AG09309 (cell line): ENCODE measurements around the gene CEP250.
A peak's percentile ranks its signal among the peaks of the same experiment; 100 is the strongest.
"Not testable (repeated sequence)": the region's sequence is repeated elsewhere in the genome, so short reads cannot be mapped to it uniquely, and the experiment has no call there.

Experiments used
- DNase-seq: peaks from one replicate; pipeline ENCODE4 v3.0.0-alpha.2; 2010; ENCODE audit warnings: low read depth
- H3K4me3 ChIP-seq: 2 replicates; pipeline ENCODE4 v1.5.1; 2011; ENCODE audit warnings: mild to moderate bottlenecking, low read depth, low read length, moderate library complexity; ENCODE audit not compliant: control insufficient read depth
- TF ChIP-seq, protein P1 (sequence below): IDR thresholded peaks from 2 replicates; pipeline ENCODE4 v1.5.1; 2011; ENCODE audit warnings: mild to moderate bottlenecking, low read depth, low read length, inconsistent platforms; ENCODE audit not compliant: insufficient read depth, control insufficient read depth; ENCODE audit errors: missing control alignments

The CEP250 gene

DNA sequence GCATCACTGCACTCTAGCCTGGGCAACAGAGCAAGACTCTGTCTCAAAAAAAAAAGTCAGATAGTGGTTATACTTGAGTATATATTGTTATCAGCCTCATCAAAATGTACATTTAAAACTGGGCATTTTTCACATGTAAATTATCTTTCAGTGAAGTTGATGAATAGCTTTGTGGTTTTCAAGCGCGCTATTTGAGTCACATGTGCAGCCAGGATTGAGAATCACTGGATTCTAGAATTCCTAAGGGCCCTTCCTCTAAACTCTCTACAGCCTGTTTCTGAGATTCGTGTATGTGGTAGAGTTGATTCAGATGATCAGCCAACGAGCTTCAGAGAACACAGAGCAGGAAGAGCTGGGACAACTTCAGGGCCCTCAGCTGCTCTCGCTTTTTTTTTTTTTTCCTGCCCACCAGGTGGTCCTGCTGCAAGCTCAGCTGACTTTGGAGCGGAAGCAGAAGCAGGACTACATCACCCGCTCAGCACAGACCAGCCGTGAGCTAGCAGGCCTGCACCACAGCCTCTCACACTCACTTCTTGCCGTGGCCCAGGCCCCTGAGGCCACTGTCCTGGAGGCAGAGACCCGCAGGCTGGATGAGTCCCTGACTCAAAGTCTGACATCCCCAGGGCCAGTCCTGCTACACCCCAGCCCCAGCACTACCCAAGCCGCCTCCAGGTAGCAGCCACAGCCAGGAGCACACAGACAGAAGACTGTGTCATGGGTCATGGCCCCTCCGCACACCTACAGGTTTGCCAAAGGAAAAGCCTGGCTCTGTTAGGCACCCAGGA lies 55.7 kb downstream of the CEP250 start:
- H3K4me3 ChIP-seq, result no peak overlapping the region
- TF ChIP-seq, protein P1, sequence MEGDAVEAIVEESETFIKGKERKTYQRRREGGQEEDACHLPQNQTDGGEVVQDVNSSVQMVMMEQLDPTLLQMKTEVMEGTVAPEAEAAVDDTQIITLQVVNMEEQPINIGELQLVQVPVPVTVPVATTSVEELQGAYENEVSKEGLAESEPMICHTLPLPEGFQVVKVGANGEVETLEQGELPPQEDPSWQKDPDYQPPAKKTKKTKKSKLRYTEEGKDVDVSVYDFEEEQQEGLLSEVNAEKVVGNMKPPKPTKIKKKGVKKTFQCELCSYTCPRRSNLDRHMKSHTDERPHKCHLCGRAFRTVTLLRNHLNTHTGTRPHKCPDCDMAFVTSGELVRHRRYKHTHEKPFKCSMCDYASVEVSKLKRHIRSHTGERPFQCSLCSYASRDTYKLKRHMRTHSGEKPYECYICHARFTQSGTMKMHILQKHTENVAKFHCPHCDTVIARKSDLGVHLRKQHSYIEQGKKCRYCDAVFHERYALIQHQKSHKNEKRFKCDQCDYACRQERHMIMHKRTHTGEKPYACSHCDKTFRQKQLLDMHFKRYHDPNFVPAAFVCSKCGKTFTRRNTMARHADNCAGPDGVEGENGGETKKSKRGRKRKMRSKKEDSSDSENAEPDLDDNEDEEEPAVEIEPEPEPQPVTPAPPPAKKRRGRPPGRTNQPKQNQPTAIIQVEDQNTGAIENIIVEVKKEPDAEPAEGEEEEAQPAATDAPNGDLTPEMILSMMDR, result no peak
- DNase-seq, result no peak

DNA sequence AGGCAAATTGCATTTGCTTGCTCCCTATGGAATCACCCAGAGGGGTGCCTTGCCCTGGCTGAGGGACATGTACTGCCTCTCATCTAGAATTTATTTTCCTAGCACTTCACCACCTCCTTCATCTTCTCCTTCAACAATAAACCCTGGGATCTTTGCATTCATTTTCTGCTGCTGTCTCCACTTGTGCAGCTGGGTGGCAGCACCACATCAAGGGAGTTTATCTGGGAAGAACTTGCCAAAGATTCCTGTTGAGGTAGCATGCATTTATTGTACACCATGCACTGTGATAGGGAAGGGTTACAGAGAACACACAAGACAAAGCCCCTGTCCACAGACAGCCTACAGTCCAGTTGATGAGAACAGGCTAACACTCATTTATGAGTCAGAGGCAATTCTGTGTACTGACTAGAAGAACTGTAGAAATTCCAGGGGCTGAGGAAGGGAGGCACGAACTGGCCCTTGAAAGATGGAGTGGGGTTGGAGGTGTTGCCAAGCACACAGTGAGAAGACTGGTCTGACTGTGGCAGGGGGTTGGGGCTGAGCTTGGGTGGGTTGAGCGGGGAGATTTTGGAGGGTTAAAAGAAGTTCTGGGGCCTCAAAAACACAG lies 56.5 kb downstream of the CEP250 start:
- no peak for DNase-seq
- TF ChIP-seq, protein P1, result peak; percentile 73
- no peak overlapping the region for H3K4me3 ChIP-seq

DNA sequence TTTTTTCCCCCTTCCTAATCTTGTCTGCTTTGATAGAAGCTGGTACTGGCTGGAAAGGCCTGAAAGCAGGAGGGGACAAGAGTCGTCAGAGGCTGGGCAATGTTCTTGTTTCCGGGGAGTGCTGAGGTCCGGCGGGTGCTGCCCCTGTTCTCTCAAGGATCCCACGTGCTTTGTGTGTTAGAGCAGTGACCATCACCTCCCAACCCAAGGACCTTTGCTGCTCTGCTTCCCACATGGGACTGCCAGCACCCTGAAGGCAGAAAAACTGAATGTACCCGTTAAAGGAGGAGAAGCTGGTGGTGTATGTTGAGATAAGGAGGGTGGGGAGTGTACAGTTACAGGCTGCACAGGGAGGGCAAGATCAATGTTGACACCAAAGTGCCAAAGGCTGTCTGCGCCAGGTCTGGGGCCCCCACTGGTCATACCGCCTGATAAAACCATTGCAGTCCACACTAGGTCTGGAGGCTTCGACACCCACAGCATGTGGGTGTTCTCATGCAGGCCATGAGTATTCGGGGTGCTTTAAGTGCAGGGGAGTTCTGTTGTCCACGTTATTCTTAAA lies 59.1 kb downstream of the CEP250 start:
- DNase-seq, result no peak
- TF ChIP-seq, protein P1, result no peak
- H3K4me3 ChIP-seq, result no peak overlapping the region

DNA sequence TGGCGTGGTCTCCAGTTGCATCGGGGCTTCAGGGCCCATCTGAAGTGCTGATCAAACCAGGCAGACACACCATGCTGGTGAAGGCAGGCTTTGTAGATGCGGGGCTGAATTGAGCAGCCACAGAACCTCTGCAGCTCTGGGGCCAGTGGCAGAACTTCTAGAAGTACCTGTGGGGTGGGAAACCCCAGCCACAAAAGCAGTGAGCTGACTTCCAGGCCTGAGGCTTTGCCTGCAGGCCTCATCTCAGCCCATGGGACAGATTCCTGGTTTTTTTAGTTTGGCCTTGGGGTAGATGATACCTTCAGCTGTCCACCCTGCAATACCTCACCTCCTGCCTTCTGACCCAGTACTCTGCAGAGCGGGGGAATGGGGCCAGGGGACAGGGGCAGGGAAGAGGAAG lies 59.9 kb downstream of the CEP250 start:
- no peak for DNase-seq
- TF ChIP-seq, protein P1, result no peak

DNA sequence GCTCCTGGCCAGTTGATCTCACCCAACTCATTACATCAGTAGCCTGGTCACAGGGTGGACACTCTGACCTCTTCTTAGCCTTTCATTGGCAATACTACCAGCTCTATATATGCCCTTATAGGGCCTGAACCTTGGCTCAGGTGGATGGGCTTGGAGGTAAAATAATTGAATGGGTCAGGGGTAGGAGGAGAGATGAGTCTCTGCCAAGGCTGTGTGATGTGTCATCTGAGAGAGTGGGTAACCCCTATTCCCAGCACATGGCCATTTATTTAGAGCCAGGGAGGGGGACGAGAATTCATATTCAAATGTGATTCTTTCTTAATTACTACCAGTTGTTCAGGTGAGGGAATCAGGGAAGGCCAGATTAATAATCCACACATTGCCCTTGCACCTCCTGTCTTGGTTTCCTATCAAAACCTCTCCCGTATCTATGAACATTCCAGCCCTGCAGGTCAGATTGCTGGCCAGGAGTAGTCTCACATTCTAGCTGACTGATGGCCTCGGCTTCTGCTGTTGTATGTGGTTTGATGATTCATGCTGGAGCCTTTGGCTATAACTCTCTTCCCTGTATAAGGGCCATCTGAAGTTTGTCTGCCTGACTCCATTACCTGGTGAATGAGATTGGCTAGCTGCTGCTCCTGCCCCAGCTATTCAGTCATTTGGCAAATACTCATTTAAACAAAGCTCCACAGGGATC lies 60.7 kb downstream of the CEP250 start:
- DNase-seq, result peak; percentile 21
- H3K4me3 ChIP-seq, result no peak overlapping the region
- TF ChIP-seq, protein P1, result no peak

More for the DNA sequence above, 59.9 kb downstream of the CEP250 start:
- H3K4me3 ChIP-seq, result no peak overlapping the region

DNA sequence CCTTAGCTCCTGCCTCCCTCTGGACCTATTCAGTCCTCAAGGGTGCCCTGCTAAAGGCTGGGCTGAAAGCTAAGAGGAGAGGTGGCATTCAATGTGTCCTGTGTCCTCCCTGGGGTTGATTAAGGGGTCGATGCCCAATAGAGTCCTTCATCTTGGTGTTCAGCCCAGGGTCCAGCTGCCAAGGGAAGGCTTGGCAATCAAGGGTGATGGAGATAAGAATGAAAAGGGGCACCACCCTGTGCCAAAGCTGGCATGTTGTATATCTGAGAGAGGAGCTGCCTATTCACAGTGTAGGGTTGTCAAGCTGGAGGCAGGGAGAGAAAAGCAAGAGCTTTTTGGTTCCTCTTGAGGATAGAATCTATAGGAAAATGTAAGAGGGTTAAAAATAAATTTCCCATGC lies 61.7 kb downstream of the CEP250 start:
- TF ChIP-seq, protein P1, result no peak
- DNase-seq, result no peak
- no peak overlapping the region for H3K4me3 ChIP-seq

DNA sequence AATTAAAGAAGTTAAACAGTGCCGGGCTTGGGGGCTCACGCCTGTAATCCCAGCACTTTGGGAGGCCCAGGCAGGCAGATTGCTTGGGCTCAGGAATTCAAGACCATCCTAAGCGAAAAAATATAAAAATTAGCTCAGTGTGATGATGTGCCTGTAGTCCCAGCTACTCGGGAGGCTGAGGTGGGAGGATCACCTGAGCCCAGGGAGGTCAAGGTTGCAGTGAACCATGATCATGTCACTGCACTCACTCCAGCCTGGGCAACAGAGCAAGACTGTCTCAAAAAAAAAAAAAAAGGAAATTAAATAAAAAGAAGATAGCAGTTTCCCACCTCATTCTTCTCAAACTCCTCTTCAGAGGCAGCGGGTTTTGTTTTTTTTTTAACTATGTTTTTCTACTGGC lies 62.4 kb downstream of the CEP250 start:
- H3K4me3 ChIP-seq, DNase-seq: not testable (repeated sequence)
